BLaER1 treated with 17β-estradiol and CSF1 and Interleukin-3, amounts not matched to agents 10 nM and 100 nM (cell line): ENCODE data around the gene FBLIM1.

Experiments used
- H3K27ac ChIP-seq, 11 experiments: shearing (Covaris generic); formaldehyde crosslinking; 2 replicates each; pipeline ENCODE4 v1.8.1; 2022
- H3K27me3 ChIP-seq, 11 experiments: shearing (Covaris generic); formaldehyde crosslinking; 2 replicates each; pipeline ENCODE4 v1.8.1; 2022
- H3K36me3 ChIP-seq, 11 experiments: shearing (Covaris generic); formaldehyde crosslinking; 2 replicates each; pipeline ENCODE4 v1.8.1; 2022
- H3K4me1 ChIP-seq, 10 experiments: shearing (Covaris generic); formaldehyde crosslinking; 2 replicates each; pipeline ENCODE4 v1.8.1; 2022
- H3K4me2 ChIP-seq, 11 experiments: shearing (Covaris generic); formaldehyde crosslinking; 2 replicates each; pipeline ENCODE4 v1.8.1; 2022
- H3K4me3 ChIP-seq, 10 experiments: shearing (Covaris generic); formaldehyde crosslinking; 2 replicates each; pipeline ENCODE4 v1.8.1; 2022
- H3K9ac ChIP-seq, 11 experiments: shearing (Covaris generic); formaldehyde crosslinking; 2 replicates each; pipeline ENCODE4 v1.8.1; 2022
- H3K9me3 ChIP-seq, 11 experiments: shearing (Covaris generic); formaldehyde crosslinking; replicated peaks in 1 of 11; 2 replicates each; pipeline ENCODE4 v1.8.1; 2022
- H4K20me1 ChIP-seq, 11 experiments: shearing (Covaris generic); formaldehyde crosslinking; 2 replicates each; pipeline ENCODE4 v1.8.1; 2022
- Cebpa-rat ChIP-seq, 11 experiments: shearing (Covaris generic); IDR thresholded peaks; 2 replicates each; pipeline ENCODE4 v1.8.1; 2022

The FBLIM1 gene

DNA sequence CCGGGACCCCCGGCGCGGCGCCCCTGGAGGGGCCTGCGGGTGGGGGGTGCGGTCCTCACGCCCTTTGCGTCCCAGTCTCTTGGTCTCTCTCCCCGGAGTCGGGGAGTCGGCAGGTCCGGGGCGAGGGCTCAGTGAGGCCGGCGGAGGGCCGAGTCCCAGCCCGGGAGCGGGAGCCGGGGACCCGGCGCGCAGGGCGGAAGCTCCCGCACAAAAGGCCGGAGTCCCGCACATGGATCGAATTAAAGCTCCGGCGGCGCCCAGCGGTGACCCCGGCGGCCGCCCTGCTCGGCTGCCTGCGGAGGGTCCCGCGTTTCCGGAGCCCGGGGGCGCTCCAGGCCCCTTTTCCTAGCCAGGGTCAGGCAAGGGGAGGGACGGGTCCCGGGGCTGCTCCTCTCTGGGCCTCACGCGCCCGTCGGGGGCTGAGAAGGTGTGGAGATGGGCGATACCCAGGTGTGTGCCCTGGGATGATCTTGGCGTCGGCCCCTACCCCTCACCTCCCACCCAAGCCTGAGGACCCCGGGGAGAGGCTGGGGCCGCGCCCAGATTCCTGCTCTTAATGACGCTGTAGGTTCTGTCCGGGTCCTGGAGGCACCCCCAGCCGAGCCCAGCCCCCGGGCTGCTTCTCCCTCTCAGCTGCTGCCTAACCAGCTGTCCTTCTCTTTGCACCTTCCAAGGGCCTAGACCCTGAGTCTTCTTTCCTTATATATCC lies 512 bp downstream of the FBLIM1 start:
- H3K4me3 ChIP-seq = peak overlapping the region in 6 of 10 experiments; percentile 3 to 56 (median 38); a peak in 10 of 20 replicates
- TF ChIP-seq Cebpa-rat (IDR thresholded peaks at IDR 0.05) = no peak

DNA sequence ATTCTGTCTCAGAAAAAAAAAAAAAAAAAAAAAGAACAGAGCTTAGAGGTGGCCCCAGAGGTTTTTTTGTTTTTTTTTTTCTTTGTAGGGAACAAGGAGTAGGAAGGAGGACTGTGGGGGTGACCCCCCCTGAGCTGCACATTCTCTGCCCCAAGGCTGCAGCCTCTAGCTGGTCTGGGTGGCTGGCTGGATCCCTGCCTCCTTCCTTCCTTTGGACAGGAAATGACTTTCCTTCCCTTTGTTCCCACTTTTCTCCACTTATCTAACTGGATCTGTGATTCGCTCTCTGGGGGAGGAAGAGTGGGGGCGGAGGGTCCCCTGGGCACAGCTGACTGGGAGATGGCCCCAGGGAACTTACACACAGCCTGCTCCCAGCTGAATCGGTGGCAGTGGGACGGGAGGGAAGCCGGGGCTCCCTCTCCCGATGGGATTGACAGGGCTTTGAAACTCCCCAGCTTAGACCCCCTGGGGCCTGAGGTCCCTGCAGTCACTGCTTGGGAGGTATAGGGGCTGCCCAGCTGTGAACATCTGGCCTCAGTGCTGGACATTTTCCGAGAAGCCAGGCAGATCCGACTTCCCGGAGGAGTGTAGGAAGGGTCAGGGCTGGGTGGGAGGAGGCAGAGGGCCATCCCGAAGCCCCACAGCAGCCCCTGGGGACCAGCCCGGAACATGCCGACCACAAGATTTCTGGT lies 2.1 kb downstream of the FBLIM1 start:
- H3K27ac ChIP-seq = no peak overlapping the region
- H4K20me1 ChIP-seq = peaks cover 0 to 38% (median 25%) of the 10 kb centered on the region in 11 experiments; a peak in 15 of 22 replicates
- H3K27me3 ChIP-seq = peaks cover 61 to 75% (median 72%) of the 10 kb centered on the region in 11 experiments
- no peaks in the 10 kb centered on the region for H3K9me3 ChIP-seq
- no peak overlapping the region for H3K4me3 ChIP-seq
- no peak for TF ChIP-seq Cebpa-rat (IDR thresholded peaks at IDR 0.05)
- H3K4me2 ChIP-seq = peak overlapping the region; percentile 48 to 83 (median 75)
- peaks cover 19 to 41% (median 28%) of the 10 kb centered on the region in 10 experiments for H3K4me1 ChIP-seq
- peak overlapping the region in 2 of 11 experiments; percentile 1 to 28; a peak in 2 of 22 replicates for H3K9ac ChIP-seq
- no peaks in the 10 kb centered on the region for H3K36me3 ChIP-seq

More for the DNA sequence above, 512 bp downstream of the FBLIM1 start:
- no peaks in the 10 kb centered on the region for H3K36me3 ChIP-seq
- H3K27ac ChIP-seq = no peak overlapping the region
- peak overlapping the region in 4 of 11 experiments; percentile 5 to 69 (median 54); a peak in 4 of 22 replicates for H3K9ac ChIP-seq
- H4K20me1 ChIP-seq = peaks cover 0 to 38% (median 25%) of the 10 kb centered on the region in 11 experiments; a peak in 15 of 22 replicates
- no peaks in the 10 kb centered on the region; a peak in 1 of 22 replicates for H3K9me3 ChIP-seq
- peaks cover 18 to 32% (median 25%) of the 10 kb centered on the region in 10 experiments for H3K4me1 ChIP-seq
- H3K27me3 ChIP-seq = peaks cover 69 to 82% (median 80%) of the 10 kb centered on the region in 11 experiments
- H3K4me2 ChIP-seq = peak overlapping the region in 9 of 11 experiments; percentile 30 to 86 (median 48); a peak in 15 of 22 replicates

DNA sequence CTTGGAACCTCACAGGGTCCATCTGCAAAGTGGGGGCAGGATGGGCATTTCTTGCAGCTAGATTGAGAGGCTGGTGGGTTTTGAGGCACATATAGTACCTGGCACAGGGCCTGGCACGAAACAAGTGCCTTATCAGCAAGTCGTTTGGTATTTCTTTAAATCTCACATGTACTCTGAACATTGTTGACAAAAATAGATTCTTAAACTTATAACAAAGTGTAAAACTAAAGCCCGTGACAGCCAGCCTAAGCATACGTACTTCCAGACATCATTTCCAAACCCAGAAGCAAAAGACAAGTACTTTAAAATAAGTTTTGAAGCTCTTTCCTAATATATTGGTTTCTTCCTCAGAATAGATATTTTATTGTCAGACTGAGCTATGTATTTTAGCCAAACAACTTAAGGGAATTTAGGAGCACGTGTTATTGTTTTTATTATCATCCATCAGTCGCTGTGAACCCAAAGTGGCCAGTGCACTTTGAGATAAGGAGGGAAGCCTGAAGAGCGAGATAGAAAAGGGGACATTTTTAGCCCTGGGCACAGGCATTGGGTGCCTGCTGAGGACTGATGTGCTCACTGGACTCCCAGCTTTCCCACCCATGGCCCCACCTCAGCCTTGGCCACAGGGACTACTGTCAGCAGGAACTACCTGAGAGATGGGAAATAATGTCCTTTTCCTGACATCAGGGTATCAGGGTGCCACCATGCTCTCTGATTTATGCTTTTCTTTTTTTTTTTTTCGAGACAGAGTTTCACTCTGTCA lies 3.0 kb downstream of the FBLIM1 start:
- Histone ChIP-seq H3K9me3 (no peaks in the 10 kb centered on the region), H3K9ac (no peak overlapping the region), H3K4me3 (no peak overlapping the region), H3K4me1 (peaks cover 14 to 36% (median 24%) of the 10 kb centered on the region in 10 experiments), H3K27ac (no peak overlapping the region), H3K27me3 (peaks cover 53 to 66% (median 63%) of the 10 kb centered on the region in 11 experiments), H3K36me3 (no peaks in the 10 kb centered on the region), H4K20me1 (peaks cover 0 to 33% (median 23%) of the 10 kb centered on the region in 11 experiments; a peak in 15 of 22 replicates), H3K4me2 (peak overlapping the region; percentile 48 to 83 (median 75); a peak in 21 of 22 replicates)
- TF ChIP-seq Cebpa-rat (IDR thresholded peaks at IDR 0.05) = no peak

DNA sequence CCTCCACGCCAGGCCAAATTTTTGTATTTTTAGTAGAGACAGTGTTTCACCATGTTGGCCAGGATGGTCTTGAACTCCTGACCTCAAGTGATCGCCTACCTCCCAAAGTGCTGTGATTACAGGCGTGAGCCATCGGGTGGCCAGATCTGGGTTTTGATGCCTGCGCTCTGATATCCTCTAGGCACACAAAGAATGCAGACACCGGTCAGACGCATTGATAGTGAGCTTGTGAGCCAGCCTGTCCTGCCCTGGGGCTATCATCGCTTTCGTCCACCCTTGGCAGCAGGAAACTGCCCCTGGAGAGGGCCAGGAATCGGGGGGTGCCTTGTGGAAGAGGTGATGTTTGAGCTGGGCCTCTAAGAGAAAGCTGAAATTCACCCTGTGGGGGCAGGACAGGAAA lies 4.0 kb downstream of the FBLIM1 start:
- Histone ChIP-seq H3K4me2 (no peak overlapping the region), H3K4me1 (peaks cover 12 to 31% (median 20%) of the 10 kb centered on the region in 10 experiments), H3K27me3 (peaks cover 43 to 56% (median 53%) of the 10 kb centered on the region in 11 experiments), H4K20me1 (peaks cover 0 to 24% (median 13%) of the 10 kb centered on the region in 11 experiments; a peak in 15 of 22 replicates), H3K9ac (no peak overlapping the region), H3K4me3 (no peak overlapping the region), H3K36me3 (no peaks in the 10 kb centered on the region), H3K27ac (no peak overlapping the region), H3K9me3 (no peaks in the 10 kb centered on the region)
- no peak for TF ChIP-seq Cebpa-rat (IDR thresholded peaks at IDR 0.05)

DNA sequence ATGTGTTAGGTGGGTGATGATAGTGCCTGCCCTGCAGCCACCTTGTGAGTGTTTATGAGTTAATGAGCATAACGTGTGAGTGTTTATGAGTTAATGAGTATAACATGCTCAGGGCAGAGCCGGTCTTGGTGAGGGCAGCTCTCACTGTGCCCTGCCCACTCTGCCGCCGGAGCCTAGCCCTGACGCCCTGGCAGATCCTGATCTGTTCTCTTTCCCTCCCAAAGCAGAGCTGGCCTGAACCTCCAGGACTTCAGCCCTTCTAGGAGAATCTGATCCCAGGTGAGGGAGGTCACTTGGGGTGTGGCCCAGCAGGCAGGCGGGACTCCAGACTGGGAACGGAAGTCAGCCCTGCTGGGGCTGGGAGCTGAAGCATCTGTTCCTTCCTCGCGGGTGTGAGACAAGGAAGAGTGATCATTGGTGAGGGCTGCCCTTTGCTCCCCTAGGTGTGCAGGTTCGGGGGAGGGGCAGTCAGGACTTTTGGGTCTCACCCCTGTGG lies 5.7 kb downstream of the FBLIM1 start:
- Histone ChIP-seq H3K27ac (no peak overlapping the region), H3K27me3 (peaks cover 29 to 38% (median 36%) of the 10 kb centered on the region in 11 experiments), H3K36me3 (no peaks in the 10 kb centered on the region), H4K20me1 (peaks cover 0 to 12% (median 3%) of the 10 kb centered on the region in 11 experiments; a peak in 12 of 22 replicates), H3K9ac (no peak overlapping the region), H3K4me2 (peak overlapping the region in 1 of 11 experiments; percentile 7; a peak in 1 of 22 replicates), H3K9me3 (no peaks in the 10 kb centered on the region), H3K4me1 (peaks cover 12 to 25% (median 18%) of the 10 kb centered on the region in 10 experiments), H3K4me3 (no peak overlapping the region)
- TF ChIP-seq Cebpa-rat (IDR thresholded peaks at IDR 0.05) = no peak

DNA sequence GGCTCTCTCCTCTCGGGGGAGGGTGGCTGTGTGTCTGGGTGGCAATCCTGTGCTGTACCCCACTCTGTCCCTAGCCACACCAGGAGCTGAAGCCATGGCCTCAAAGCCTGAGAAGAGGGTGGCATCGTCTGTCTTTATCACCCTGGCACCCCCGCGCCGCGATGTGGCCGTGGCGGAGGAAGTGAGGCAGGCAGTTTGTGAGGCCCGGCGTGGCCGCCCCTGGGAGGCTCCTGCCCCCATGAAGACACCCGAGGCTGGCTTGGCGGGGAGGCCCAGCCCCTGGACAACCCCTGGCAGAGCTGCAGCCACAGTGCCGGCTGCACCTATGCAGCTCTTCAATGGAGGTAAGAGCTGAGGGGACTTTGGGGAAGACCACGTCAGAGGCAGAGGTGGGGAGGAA lies 6.3 kb downstream of the FBLIM1 start:
- Histone ChIP-seq H3K4me1 (peaks cover 12 to 25% (median 17%) of the 10 kb centered on the region in 10 experiments), H3K4me2 (peak overlapping the region in 1 of 11 experiments; percentile 7; a peak in 1 of 22 replicates), H4K20me1 (peaks cover 0 to 10% (median 3%) of the 10 kb centered on the region in 11 experiments; a peak in 10 of 22 replicates), H3K4me3 (no peak overlapping the region), H3K9ac (no peak overlapping the region; a peak in 1 of 22 replicates), H3K36me3 (no peaks in the 10 kb centered on the region), H3K27me3 (peaks cover 23 to 32% (median 30%) of the 10 kb centered on the region in 11 experiments), H3K9me3 (no peaks in the 10 kb centered on the region), H3K27ac (no peak overlapping the region)
- no peak for TF ChIP-seq Cebpa-rat (IDR thresholded peaks at IDR 0.05)

DNA sequence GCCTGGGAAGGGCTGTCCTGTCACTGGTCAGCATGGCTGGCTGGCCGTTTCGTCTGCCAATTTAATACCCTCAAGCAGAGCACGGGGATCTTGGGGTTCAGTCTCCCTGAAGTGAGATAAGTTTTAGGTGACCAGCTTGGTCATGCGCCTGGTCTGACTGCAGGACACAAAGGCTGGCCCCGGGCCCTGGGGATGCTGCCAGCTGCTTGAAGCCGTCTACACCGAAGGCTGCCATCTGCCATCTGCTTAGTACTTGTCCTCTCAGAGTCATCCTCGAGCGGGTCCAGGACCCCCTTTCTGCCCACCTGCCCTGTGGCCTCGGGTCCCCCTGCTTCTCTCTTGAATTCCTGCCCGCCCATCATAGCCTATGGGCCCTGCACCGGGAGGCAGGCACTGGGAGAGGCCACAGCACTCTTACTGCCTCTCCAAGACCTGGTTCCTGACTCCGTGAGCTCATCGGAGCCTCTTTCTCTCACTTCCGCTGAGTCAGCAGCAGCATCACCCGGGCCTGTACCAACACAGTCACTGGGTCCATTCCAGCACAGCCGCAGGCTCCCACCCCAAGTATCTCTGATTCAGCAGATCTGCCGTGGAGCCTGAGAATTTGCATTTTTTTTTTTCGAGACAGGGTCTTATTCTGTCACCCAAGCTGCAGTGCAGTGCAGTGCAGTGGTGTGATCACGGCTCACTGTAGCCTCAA lies 7.0 kb downstream of the FBLIM1 start:
- no peak for TF ChIP-seq Cebpa-rat (IDR thresholded peaks at IDR 0.05)
- H3K4me3 ChIP-seq = no peak overlapping the region
- H3K36me3 ChIP-seq = no peaks in the 10 kb centered on the region
- peaks cover 15 to 25% (median 23%) of the 10 kb centered on the region in 11 experiments for H3K27me3 ChIP-seq
- H3K9ac ChIP-seq = peak overlapping the region in 1 of 11 experiments; percentile 26; a peak in 1 of 22 replicates
- no peak overlapping the region for H3K4me2 ChIP-seq
- H3K27ac ChIP-seq = no peak overlapping the region
- H4K20me1 ChIP-seq = peaks cover 0 to 7% (median 2%) of the 10 kb centered on the region in 11 experiments; a peak in 10 of 22 replicates
- no peaks in the 10 kb centered on the region for H3K9me3 ChIP-seq
- peaks cover 7 to 18% (median 12%) of the 10 kb centered on the region in 10 experiments for H3K4me1 ChIP-seq

DNA sequence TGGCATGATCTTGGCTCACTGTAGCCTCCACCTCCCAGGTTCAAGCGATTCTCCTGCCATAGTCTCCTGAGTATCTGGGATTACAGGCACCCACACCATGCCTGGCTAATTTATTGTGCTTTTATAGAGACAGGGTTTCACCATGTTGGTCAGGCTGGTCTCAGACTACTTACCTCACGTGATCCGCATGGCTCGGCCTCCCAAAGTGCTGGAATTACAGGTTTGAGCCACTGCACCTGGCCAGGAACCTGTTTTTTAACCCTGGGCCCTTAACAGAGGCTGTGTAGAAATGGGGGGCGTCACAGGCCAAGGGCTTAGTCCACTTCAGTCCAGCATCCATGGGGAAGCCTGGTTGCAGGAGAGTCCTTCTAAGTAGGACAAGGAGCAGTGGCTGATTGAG lies 9.3 kb downstream of the FBLIM1 start:
- Histone ChIP-seq H3K27me3 (peaks cover 0 to 2% (median 0%) of the 10 kb centered on the region in 11 experiments; a peak in 4 of 22 replicates), H3K36me3 (no peaks in the 10 kb centered on the region), H4K20me1 (no peaks in the 10 kb centered on the region), H3K27ac (no peak overlapping the region), H3K9me3 (no peaks in the 10 kb centered on the region), H3K4me1 (peaks cover 0 to 10% (median 4%) of the 10 kb centered on the region in 10 experiments; a peak in 6 of 20 replicates), H3K9ac (no peak overlapping the region), H3K4me3 (no peak overlapping the region), H3K4me2 (no peak overlapping the region)
- no peak for TF ChIP-seq Cebpa-rat (IDR thresholded peaks at IDR 0.05)
